T-helper 22 cell (primary cell): ENCODE measurements around the gene MICAL3.
"Not testable (repeated sequence)": the region's sequence is repeated elsewhere in the genome, so short reads cannot be mapped to it uniquely, and the experiment has no call there.

Source experiments
- DNase-seq: peaks from one replicate; pipeline ENCODE4 v3.0.0-alpha.2; 2020; ENCODE audit warnings: low read depth

MICAL3 gene

DNA sequence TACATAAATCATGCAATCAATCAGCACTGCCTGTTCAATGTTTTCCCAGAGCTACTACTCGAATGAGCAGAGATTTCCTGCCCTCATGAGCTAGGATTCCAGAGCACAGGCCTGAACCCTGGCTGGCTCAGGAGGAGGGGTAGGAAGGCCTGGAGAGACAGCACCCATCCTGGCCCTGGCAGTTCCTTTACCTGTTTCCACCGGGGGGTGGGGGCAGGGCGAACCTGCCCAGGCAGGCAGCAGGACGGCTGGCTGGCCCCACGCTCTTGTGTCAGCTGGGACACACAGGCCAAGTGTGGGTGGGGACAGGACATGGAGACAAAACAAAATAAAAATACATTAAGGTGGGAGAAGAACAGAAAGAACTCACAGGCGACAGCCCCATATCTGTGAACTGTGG is 140.3 kb downstream of the MICAL3 start:
- DNase-seq, result no peak

DNA sequence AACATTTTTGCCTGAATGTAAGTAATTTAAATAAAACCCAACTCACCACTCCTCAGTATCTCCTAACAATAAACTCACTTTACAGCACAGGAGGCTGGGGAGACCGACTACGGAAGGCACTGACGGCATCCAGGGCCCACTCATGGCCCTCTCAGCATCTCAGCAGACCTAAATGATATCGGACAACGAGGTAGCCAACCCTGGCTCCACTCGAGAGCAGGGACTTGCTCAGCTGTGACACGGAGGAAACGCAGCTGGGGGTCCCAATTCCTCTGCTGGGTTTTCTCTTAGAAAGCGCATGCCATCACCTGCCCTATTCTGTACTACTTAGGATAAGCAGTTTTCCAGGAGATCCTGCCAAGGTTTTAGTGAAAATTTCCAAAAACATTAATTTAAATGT is 141.0 kb downstream of the MICAL3 start:
- no peak for DNase-seq

DNA sequence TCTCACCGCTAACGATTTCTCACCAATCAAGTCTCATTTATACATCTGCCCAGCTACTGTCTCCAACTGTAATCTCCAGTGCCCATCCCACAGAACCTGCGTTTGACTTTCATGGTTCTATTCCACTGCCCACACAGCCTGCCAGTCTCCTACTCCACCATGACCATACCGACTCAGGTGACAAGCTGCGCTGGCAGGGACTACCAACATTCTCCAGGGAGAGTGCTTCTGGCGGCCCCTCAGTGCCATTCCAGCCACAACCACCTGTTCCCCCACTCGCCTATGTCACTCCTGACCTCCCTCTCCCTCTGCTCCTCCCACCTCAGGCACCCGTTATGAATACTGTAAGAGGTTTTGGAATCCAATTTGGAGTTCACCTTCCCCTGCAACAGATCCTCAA is 141.6 kb downstream of the MICAL3 start:
- DNase-seq, result no peak

DNA sequence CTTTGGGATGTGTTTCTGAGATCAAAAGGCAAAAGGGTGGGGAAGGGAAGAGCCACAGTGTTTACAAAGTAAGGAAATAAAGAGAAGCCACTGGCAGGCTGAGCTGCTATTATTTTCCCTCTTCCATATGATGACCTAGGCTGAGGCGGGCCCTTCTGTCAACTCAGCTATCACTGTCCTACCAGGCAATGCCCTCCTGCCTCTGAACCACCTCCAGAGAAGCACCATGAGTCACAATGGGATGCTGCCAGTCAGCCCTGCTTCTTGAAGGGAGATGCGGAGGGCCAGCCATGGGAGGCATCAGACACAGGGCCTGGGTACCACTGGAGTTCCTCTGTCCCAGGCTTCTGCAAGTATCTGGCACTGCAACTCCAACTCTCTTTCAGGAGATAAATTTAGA is 142.2 kb downstream of the MICAL3 start:
- no peak for DNase-seq

DNA sequence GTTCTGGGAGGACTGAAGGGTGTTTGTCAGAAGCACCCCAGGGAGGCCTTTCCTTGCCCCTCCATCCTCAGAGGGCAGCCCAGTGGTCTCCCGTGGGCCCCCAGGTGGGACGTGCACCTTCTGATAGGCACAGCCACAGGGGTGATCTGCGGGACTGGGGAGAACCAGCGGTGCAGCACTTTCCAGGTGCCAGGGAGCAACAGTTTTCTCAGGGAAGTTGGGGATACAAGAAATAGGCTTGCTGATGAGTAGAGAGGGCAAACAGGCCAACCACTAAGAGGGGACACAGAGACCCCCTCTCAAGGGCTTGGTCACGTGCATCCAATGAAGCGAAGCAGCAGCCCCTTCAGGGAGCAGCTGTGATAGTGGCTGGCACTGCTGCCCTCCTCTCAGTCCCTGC is 143.0 kb downstream of the MICAL3 start:
- DNase-seq, result no peak

DNA sequence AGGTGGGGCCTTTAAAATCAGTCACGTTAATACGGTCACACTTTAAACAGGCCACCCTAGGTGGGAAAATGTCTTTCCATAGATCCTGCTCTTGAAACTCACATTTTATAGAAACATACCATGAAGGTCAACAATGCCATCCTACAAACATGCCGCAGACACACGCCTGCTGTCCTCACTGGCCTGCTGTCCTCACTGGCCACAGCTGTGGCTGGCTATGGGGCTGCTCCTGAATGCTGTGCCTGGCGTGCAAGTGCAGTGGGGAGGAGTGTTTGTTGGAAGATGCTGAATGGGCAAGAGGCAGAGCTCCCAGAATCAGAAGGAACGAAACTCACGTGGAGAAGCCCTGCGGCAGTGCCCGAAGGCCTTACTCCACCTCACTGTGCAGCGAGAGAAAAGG is 143.9 kb downstream of the MICAL3 start:
- DNase-seq, result no peak

DNA sequence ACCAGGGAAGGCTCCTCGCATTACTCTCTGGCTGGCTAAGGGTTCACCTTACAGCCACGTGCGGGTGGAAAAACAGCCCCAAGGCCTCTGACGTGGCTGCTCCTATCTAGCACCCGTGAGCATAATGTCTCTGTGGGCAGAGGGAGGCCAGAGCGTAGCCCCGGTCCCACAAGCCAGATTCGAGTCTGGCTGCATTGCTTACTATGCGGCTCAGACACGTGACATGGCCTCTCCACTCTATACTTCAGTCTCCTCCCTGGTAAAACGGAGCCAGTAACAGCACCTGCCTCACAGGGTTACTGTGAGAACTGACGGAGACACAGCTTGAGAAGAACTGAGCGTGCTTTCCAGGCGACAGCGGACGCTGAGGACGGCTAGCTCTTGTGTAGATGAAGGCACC is 144.3 kb downstream of the MICAL3 start:
- DNase-seq, result no peak

DNA sequence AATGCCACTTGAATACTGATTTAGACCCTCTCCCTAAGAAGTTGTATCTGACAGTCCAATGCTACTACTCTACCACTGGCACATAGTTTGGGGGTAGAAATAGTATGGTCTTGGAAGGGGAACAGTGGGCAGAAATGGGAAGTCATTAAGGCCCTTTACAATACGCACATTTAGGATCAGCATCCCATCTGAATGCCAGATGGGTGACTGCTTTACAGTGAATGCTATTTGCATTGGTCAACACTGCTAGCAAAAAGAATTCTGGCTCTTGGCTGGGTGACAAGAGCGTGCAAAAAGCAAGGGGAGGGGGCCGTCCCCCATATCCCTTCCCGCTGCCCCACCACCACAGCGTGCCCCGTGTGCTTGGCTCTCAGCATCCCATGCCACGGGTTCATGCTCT is 145.4 kb downstream of the MICAL3 start:
- no peak for DNase-seq

DNA sequence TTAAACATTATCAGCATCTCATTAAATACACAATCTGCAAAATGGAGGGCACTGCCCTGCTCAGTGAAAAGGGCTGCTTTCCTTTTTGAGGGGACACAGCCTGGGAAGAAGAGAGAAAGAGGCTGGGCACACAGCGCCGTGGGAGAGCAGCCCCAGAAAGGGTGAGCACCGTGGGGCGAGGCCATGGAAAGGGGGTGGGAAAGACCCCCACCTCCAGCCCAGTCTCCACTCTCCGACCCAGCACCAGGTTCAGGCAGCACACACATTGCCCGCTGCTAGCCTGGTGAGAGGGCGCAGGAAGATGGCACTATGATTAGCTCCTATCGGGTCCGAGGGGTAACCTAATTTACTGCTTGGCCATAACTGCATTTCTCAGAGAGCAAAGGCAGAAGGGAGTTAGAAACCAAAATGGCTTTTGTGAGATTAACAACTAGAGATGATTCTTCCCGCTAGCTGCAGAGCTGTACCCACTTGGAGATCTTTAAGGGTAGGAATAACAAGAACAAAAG is 146.1 kb downstream of the MICAL3 start:
- no peak for DNase-seq

DNA sequence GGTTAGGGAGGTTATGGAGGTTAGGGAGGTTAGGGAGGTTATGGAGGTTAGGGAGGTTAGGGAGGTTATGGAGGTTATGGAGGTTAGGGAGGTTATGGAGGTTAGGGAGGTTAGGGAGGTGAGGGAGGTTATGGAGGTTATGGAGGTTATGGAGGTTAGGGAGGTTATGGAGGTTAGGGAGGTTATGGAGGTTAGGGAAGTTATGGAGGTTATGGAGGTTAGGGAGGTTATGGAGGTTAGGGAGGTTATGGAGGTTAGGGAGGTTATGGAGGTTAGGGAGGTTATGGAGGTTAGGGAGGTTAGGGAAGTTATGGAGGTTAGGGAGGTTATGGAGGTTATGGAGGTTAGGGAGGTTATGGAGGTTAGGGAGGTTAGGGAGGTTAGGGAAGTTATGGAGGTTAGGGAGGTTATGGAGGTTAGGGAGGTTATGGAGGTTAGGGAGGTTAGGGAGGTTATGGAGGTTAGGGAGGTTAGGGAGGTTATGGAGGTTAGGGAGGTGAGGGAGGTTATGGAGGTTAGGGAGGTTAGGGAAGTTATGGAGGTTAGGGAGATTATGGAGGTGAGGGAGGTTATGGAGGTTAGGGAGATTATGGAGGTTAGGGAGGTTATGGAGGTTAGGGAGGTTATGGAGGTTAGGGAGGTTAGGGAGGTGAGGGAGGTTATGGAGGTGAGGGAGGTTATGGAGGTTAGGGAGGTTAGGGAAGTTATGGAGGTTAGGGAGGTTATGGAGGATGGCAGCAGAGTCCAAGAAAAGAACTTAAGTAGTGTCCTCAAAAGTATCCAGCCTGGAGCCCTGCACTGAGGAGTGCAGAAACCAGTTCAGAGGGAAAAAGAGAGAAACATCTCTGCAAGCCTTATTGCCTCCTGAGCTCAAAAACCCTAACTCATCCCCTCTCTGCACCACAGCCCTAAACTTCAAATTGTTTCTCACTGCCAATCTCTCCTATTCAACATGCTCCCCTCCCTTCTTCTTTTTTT is 147.2 kb downstream of the MICAL3 start:
- not testable (repeated sequence) for DNase-seq

DNA sequence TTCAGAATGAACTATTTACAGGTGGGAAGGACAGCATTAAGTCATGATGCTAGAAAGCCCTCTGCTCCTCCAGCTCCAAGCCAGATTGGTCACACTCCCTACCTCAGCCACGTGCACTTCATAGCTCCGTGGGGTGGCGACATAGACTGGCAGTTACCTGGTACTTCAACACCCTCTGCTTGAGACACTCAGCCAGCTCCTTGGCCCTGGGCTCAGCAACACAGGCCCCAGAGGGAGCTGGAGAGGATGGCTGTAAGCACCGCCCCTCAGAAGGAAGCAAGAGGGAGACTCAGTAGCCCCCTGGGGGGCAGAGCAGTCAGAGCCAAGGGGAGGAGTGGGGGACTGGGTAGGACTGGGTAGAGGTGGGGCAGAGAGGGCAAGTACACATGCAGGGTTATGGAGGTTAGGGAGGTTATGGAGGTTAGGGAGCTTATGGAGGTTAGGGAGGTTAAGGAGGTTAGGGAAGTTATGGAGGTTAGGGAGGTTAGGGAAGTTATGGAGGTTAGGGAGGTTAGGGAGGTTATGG is 148.0 kb downstream of the MICAL3 start:
- no peak for DNase-seq

DNA sequence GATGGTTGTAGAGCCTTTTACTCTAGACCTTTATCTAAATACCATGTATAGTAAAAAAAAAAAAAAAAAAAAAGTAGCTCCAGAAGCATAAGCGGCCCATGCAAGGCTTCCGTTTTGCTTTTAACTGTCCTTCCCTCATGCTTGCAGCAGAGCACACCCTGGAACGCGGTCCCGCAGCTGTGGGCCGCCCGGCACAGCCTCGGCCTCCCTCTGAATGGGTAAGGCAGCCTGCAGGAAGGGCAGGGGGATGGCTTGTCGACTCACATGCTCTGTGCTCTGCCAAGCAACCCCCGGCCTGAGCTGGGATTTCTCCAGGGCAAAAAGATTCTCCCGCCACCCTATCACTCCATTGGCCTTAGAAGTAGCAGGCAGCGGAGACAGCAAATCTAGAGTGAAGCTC is 148.7 kb downstream of the MICAL3 start:
- DNase-seq, result no peak

DNA sequence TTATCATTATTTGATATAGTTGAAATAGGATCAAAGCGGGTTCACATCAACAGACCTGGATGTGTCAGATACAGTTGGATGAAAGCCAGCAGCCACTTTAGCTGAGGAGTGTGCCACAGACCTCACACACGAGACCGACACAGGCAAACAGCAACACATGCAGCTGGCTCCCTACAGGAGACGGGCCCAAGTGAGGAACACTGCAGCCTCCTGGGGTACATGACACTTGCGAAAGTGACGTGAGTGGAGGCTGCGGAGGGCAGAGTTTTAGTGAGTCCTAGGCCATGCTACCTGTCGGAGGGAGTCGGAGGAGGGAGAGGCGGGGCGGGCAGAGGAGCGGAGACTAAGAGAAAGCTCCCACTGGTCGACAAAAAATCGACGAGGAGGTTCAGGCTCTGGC is 149.2 kb downstream of the MICAL3 start:
- DNase-seq, result no peak

DNA sequence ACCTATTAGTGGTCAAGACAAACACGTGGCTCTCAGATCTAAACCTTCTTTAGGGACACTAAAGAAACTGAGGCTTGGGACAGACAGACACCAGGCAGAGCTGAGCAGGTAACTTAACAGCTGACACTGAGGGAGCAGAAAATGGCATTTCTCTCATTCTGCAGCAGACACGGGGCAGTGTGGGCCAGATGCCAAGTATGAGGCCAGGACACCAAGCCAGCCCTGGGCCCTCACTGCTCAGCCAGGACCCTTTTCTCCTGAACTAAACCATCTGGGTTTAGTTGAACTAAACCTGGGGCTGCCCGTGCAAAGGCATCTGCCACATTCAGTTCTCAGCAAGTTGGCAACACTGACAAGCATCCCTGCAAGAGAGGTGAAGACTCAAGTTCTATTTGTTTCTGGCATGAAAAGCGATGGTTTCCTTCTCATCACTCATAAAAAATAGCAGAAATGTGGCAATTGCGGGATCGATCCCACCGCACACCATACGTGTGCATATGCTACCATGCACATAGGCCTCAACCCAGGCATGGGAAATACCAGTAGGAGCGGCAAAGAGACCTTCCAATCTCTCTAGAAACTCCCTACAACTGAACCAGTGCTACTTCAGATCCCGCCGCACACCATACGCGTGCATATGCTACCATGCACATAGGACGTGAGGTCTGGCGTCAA is 150.0 kb downstream of the MICAL3 start:
- no peak for DNase-seq

DNA sequence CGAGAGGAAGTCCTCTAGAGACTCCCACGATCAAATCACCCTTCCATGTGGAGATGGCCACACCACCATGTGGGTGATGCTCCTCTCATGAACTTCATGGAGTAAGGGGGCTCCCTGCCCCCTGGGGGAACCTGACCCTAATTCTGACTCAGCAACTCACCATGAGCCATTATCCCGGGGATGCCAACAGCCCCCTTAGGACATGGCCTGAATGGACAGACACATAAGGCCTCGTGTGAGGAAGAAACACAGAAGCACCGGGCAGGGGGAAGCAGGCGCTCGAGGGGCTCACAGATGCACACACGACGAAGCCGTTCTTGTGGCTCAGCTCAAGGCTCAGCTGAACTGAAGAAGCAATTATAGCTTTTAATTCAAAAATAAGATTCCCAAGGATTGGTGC is 150.6 kb downstream of the MICAL3 start:
- DNase-seq, result no peak

DNA sequence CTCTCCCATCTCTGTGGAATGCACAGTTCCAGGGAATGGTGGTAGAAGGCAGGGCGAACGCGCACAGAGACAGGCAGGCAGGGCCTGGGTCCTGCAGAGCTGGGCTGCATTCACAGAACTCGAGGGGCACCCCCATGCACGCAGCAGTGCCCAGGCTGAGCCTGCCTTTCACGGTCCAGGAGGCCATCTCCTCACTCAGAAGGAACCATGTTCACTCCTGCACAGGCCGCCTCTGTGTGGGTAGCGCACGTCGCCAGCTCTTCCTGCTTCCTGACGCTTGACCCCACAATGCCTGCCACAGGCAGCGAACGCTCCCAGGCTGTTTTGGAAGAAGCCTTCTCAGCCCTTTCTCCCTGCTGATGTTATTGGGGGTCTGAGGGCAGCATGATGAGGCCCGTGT is 151.2 kb downstream of the MICAL3 start:
- no peak for DNase-seq

DNA sequence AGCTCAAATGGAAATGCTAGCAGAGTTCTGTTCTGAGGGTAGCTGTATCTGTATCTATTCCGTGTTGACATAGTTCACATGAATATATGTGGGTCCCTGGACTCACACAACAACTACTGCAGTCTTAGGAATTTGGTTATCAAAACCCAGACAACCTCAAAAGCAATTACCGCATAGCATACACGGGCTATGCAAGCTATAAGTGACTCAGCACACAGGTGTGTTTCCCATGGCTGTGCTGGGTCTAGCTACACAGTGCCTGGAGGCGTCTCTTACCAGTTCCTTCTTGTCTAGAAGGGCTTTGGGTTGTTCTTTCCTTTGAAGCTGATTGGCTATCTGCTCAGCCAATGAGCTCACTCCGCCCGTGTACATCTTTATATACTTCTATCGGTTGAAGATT is 151.9 kb downstream of the MICAL3 start:
- DNase-seq, result no peak

DNA sequence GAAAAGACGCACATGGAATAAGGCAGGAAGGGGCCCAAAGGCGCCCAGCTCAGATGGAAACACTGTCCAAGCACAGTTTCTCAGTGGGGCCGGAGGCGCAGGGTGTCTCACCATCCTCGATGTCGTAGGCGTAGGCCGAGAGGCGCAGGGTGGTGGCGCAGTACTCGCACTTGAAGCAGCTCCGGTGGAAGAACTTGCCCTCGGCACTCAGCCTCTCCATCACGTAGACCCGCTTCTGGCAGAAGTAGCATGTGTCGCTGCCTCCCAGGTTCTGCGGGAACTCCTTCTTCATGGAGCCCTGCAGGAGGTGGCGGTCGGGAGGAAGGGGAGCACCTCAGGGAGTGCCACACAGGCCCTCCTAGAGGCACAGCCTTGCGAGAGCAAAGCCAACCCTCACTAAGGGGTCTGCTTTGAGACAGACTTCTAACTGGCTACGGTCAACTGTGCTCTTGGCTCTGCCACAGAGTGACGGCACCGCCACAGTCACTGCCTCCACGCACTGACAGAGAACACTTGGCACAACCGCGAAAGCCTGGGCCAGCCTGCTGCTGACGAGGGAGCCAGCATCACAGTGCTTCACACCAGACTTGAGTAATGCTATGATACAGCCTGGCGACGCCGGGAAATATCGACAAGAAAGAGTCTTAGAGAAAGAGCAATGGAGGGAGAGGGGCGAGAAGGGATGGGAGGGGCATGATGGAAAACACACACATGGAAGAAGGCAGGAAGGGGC is 152.5 kb downstream of the MICAL3 start:
- no peak for DNase-seq

DNA sequence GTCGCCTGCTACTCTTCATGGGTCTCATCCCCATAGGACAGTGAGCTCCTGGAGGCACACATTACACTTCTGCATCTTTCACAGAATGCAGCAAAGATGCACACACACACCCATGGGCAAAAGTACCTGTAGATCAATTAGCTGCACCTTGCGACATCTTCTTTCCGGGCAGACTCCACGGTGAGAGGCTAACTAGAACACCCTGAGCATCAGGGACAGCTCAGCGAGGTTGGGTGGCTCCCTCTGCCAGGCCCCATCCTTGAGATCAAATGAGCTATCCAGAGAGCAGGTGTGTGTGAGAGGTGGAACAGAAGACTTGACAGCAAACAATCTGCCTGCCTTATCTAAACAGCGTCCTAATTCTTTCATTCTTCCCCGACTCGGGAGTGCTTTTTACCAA is 154.0 kb downstream of the MICAL3 start:
- no peak for DNase-seq

DNA sequence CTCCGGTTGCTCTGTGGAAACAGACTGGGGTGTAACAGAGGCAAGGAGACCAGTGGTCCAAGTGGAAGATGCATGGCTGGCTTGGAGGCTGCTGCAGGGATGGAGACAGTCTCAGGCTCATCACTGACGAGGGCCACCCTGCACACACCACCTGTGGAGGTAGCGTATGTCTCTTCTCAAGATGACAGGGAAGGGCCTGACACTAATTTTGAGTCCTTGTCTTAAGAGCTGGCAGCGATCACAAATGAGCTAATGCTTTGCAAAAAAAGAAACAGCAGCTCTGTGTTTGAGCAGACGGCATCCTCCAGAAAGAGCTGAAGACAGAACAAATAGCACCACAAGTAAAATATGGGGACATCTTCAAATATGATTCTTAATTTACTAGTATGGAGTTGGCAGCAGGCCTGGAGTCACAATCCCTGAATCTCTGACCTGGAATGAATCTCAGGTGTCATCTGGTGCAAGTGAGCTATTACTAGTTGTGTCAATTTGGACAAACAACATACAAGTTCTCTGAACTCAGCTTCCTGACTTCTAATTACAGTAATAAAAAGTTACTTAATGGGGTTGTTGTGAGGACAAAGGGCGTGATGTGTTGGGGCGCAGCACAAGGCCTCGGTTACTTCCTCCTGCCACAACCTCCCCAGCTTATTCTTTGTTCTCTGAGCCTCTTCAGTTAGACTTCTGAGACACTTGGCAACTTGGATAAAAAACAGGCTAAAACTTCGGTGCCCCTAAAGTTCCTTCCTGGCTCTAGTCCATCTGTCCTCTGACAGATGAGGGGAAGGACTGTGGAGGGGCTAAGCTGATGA is 154.9 kb downstream of the MICAL3 start:
- DNase-seq, result no peak

DNA sequence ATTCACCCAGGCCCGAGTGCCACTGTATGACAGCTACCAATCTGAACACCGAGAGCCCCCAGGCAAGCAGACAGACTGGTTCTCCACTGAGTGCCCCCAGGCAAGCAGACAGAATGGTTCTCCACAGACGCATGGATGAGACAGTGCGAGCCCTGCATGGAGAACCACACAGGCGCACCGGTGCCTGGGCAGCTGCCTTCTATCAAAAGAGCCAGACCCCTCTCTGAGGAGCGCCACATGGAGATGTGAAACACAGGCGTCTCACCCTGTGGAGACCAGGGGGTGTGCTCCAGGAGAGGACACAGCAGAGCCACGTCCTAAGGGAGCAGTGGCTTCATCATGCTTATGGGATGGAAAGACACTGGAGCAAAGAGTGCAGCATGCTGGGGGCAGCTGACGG is 155.6 kb downstream of the MICAL3 start:
- DNase-seq, result no peak
